Subcutaneous abdominal adipose tissue (tissue), 5 donors: ENCODE results near the gene OR10A5.
"Not testable (repeated sequence)": the region's sequence is repeated elsewhere in the genome, so short reads cannot be mapped to it uniquely, and the experiment has no call there.

ENCODE experiments used
- H3K27ac ChIP-seq: one replicate; pipeline ENCODE4 v1.7.0; 2013; ENCODE audit warnings: low read depth, mild to moderate bottlenecking, inconsistent platforms, low read length, moderate library complexity
- H3K27me3 ChIP-seq, 5 donors: one replicate each; pipeline ENCODE4 v1.7.0; 2013; ENCODE audit warnings: low read length in 5 of 5, inconsistent platforms in 1 of 5; ENCODE audit not compliant: control insufficient read depth in 5 of 5, insufficient read depth in 4 of 5
- H3K36me3 ChIP-seq, 5 donors: one replicate each; pipeline ENCODE4 v1.7.0; 2013; ENCODE audit warnings: low read length in 5 of 5; ENCODE audit not compliant: control insufficient read depth in 5 of 5, insufficient read depth in 5 of 5
- H3K4me1 ChIP-seq, 5 donors: one replicate each; pipeline ENCODE4 v1.7.0; 2013; ENCODE audit warnings: low read length in 5 of 5, mild to moderate bottlenecking in 3 of 5, moderate library complexity in 1 of 5; ENCODE audit not compliant: control insufficient read depth in 5 of 5, insufficient read depth in 5 of 5
- H3K4me3 ChIP-seq, 5 donors: one replicate each; pipeline ENCODE4 v1.7.0; 2013; ENCODE audit warnings: low read length in 5 of 5, low read depth in 1 of 5
- H3K9ac ChIP-seq, 5 donors: one replicate each; pipeline ENCODE4 v1.7.0; 2013; ENCODE audit warnings: low read length in 5 of 5, mild to moderate bottlenecking in 4 of 5, moderate library complexity in 3 of 5
- H3K9me3 ChIP-seq, 5 donors: one replicate each; pipeline ENCODE4 v1.7.0; 2013; ENCODE audit warnings: low read length in 5 of 5; ENCODE audit not compliant: control insufficient read depth in 5 of 5
- donor health status: healthy.
- donor health status: healthy.
- donor health status: healthy.
- donor health status: healthy.
- donor health status: healthy.

Gene OR10A5

GRCh38 chr11:6845383-6845782, at the start of gene OR10A5:
TSS of gene OR10A5 (plus strand) at chr11:6845683. CDS start at chr11:6845683, 0 bp downstream.
- H3K27me3 ChIP-seq = no peaks in the 10 kb centered on the region
- H3K4me3 ChIP-seq = no peak within 1 kb of the TSS
- H3K9me3 ChIP-seq = peaks cover 0 to 8% (median 6%) of the 10 kb centered on the region in 5 donors
- H3K4me1 ChIP-seq = no peaks in the 10 kb centered on the region
- H3K27ac ChIP-seq = no peak within 1 kb of the TSS
- no peaks in the 10 kb centered on the region for H3K36me3 ChIP-seq
- no peak within 1 kb of the TSS for H3K9ac ChIP-seq

GRCh38 chr11:6799402-6799801, 46.1 kb upstream of the OR10A5 start, which contains the start of gene OR6A2:
TSS of gene OR6A2 (minus strand) at chr11:6799689. CDS start at chr11:6795708, 3,981 bp downstream.
- H3K27me3 ChIP-seq = no peaks in the 10 kb centered on the region
- H3K36me3 ChIP-seq = no peaks in the 10 kb centered on the region
- peaks cover 0 to 6% (median 0%) of the 10 kb centered on the region in 5 donors for H3K9me3 ChIP-seq
- no peak within 1 kb of the TSS for H3K9ac ChIP-seq
- H3K27ac ChIP-seq = no peak within 1 kb of the TSS
- H3K4me1 ChIP-seq = no peaks in the 10 kb centered on the region
- H3K4me3 ChIP-seq = no peak within 1 kb of the TSS

GRCh38 chr11:6801075-6801474, 44.4 kb upstream of the OR10A5 start:
- H3K9me3 ChIP-seq, H3K27ac ChIP-seq, H3K4me3 ChIP-seq, H3K4me1 ChIP-seq, H3K36me3 ChIP-seq, H3K27me3 ChIP-seq, H3K9ac ChIP-seq: not testable (repeated sequence)

- Histone ChIP-seq H3K9ac (no peak overlapping the region), H3K27ac (no peak overlapping the region), H3K36me3 (no peaks in the 10 kb centered on the region), H3K27me3 (peaks cover 0 to 3% (median 3%) of the 10 kb centered on the region in 5 donors), H3K4me3 (no peak overlapping the region), H3K4me1 (no peaks in the 10 kb centered on the region), H3K9me3 (no peaks in the 10 kb centered on the region)
Observed at GRCh38 chr11:6812390-6813005, 33.0 kb upstream of the OR10A5 start.

GRCh38 chr11:6813656-6814055, 31.8 kb upstream of the OR10A5 start:
- Histone ChIP-seq H3K27me3 (peaks cover 0 to 3% (median 3%) of the 10 kb centered on the region in 5 donors), H3K4me1 (no peaks in the 10 kb centered on the region), H3K4me3 (no peak overlapping the region), H3K27ac (no peak overlapping the region), H3K36me3 (no peaks in the 10 kb centered on the region), H3K9ac (no peak overlapping the region), H3K9me3 (no peaks in the 10 kb centered on the region)

GRCh38 chr11:6817694-6818093, 27.8 kb upstream of the OR10A5 start:
- Histone ChIP-seq H3K9me3 (peaks cover 0 to 7% (median 0%) of the 10 kb centered on the region in 5 donors), H3K9ac (no peak overlapping the region), H3K4me3 (no peak overlapping the region), H3K36me3 (no peaks in the 10 kb centered on the region), H3K27me3 (peaks cover 0 to 3% (median 2%) of the 10 kb centered on the region in 5 donors), H3K27ac (no peak overlapping the region), H3K4me1 (no peaks in the 10 kb centered on the region)

GRCh38 chr11:6818967-6819366, 26.5 kb upstream of the OR10A5 start:
- no peak overlapping the region for H3K4me3 ChIP-seq
- H3K36me3 ChIP-seq = no peaks in the 10 kb centered on the region
- H3K4me1 ChIP-seq = no peaks in the 10 kb centered on the region
- H3K27ac ChIP-seq = no peak overlapping the region
- peaks cover 0 to 7% (median 0%) of the 10 kb centered on the region in 5 donors for H3K9me3 ChIP-seq
- H3K27me3 ChIP-seq = no peaks in the 10 kb centered on the region
- no peak overlapping the region for H3K9ac ChIP-seq

- no peaks in the 10 kb centered on the region for H3K27me3 ChIP-seq
- H3K27ac ChIP-seq = no peak overlapping the region
- H3K36me3 ChIP-seq = no peaks in the 10 kb centered on the region
- peaks cover 0 to 7% (median 0%) of the 10 kb centered on the region in 5 donors for H3K9me3 ChIP-seq
- H3K9ac ChIP-seq = no peak overlapping the region
- no peaks in the 10 kb centered on the region for H3K4me1 ChIP-seq
- no peak overlapping the region for H3K4me3 ChIP-seq
Observed at GRCh38 chr11:6824136-6824823, 21.2 kb upstream of the OR10A5 start.

GRCh38 chr11:6825231-6825744, 20.2 kb upstream of the OR10A5 start:
- H3K36me3 ChIP-seq = no peaks in the 10 kb centered on the region
- H3K4me3 ChIP-seq = no peak overlapping the region
- no peak overlapping the region for H3K27ac ChIP-seq
- peaks cover 0 to 5% (median 0%) of the 10 kb centered on the region in 5 donors for H3K9me3 ChIP-seq
- H3K27me3 ChIP-seq = no peaks in the 10 kb centered on the region
- no peak overlapping the region for H3K9ac ChIP-seq
- no peaks in the 10 kb centered on the region for H3K4me1 ChIP-seq

GRCh38 chr11:6828103-6828502, 17.4 kb upstream of the OR10A5 start:
- Histone ChIP-seq H3K27ac (no peak overlapping the region), H3K4me1 (no peaks in the 10 kb centered on the region), H3K9ac (no peak overlapping the region), H3K9me3 (no peaks in the 10 kb centered on the region), H3K27me3 (no peaks in the 10 kb centered on the region), H3K36me3 (no peaks in the 10 kb centered on the region), H3K4me3 (no peak overlapping the region)
